Activated CD8-positive, alpha-beta memory T cell treated with anti-CD3 and anti-CD28 coated beads for 4 hours (primary cell): ENCODE measurements around the gene GPRC5B.
A peak's percentile ranks its signal among the peaks of the same experiment; 100 is the strongest.

Source experiments
- DNase-seq, 2 donors: peaks; one replicate each; pipeline ENCODE4 v3.0.0-alpha.2; 2020; ENCODE audit warnings: low read depth in 2 of 2

GPRC5B gene, protein sequence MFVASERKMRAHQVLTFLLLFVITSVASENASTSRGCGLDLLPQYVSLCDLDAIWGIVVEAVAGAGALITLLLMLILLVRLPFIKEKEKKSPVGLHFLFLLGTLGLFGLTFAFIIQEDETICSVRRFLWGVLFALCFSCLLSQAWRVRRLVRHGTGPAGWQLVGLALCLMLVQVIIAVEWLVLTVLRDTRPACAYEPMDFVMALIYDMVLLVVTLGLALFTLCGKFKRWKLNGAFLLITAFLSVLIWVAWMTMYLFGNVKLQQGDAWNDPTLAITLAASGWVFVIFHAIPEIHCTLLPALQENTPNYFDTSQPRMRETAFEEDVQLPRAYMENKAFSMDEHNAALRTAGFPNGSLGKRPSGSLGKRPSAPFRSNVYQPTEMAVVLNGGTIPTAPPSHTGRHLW

DNA sequence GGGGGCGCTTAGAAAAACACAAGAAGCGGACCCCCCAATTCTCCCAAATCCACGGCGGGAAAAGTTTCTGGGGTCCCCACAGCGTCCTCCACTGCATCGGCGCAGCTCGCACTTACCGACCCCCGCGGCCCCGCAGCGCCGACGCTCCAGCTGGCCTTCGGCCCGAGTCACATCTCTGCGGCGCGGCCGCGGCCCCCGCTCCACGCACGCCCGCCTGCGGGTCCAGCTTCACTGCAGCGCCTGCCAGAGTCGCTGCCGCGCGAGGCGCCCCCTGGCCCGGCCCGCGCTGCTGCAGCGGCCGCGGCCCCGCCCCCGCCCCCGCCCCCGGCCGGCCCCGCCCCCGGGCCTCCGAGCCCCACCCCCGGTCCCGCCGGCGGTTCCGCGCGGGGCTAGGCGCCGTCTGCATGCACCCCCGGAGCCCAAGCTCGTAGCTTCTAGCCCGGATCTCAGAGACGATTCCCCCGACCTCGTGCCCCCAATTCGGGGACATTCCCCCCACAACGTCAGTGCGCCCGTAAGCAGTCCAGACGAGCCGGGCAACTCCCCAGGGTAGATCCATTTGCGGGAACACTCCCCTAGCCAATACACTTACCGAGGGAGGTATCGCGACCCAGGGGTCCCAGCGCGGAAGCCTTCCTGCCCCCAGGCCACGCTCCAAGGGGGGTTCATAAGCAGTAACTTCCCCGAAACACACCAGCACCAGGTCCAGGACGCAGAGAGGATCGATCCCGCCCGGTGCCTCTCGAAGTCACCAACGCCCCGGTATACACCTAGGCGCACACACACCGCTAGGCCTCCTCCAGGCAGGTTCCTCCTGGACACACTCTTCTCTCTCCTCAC is at the start of gene GPRC5B:
GPRC5B (minus strand) TSS at position 238 of the 840 bp plus-strand sequence. CDS start 12,003 bp downstream, outside the sequence.
- DNase-seq, result no peak

DNA sequence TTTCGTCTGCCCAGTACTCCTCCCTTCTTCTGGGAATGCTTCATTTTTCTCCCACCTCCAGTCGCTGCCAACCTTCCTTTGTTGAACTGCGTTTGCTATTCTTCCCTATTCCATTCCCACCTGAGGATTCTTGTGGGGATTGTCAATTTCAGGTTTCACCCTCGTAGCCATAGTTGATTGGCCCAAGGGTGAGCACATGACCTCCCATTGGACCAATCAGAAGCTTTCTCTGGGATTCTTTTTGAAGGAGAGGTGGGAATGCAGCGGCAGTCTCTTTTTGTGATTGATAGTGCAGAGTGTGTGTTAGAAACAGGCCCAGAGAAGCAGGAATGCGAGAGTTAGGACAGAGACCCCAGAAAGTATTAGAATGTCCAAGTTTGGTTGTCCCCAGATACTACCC is 49.1 kb upstream of the GPRC5B start:
- DNase-seq, result no peak

DNA sequence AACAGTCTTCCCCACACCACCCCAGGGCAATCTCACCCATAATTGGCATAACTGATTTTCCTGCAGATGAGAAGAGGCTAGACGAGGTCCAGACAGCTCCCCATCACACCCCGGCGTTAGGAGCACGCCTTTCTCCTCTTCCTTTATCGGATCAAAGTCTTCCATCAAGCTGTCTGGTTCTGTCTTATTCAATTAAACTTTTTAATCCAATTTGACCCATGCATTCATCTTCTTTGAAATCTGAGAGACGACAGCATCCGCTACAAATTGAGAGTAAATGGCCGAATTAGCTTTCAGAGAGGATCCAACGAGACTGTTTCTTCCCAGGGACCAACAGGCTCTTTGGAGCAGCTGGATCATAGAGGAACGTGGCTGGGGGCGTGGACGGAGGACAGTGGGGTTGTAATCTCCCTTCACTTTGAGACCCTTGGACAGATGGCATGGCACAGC is 44.4 kb upstream of the GPRC5B start:
- no peak for DNase-seq

DNA sequence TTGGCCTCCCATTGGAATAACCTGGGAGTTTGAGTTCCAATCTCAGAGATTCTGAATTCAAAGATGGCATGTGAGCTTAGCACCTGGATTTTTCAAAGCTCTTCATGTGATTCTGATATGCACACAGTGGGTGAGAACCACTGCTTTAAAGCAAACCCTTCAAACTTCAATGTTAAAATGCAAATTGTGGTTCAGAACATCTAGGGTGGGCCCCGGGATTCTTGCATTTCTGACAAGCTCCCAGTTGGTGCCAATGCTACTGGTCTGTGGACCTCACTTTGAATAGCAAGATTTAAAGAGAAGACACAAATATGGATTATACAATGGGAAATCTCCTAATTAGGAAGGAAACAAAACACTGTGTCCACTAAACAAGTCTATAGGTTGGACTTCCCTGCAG is 43.8 kb upstream of the GPRC5B start:
- DNase-seq, result no peak

DNA sequence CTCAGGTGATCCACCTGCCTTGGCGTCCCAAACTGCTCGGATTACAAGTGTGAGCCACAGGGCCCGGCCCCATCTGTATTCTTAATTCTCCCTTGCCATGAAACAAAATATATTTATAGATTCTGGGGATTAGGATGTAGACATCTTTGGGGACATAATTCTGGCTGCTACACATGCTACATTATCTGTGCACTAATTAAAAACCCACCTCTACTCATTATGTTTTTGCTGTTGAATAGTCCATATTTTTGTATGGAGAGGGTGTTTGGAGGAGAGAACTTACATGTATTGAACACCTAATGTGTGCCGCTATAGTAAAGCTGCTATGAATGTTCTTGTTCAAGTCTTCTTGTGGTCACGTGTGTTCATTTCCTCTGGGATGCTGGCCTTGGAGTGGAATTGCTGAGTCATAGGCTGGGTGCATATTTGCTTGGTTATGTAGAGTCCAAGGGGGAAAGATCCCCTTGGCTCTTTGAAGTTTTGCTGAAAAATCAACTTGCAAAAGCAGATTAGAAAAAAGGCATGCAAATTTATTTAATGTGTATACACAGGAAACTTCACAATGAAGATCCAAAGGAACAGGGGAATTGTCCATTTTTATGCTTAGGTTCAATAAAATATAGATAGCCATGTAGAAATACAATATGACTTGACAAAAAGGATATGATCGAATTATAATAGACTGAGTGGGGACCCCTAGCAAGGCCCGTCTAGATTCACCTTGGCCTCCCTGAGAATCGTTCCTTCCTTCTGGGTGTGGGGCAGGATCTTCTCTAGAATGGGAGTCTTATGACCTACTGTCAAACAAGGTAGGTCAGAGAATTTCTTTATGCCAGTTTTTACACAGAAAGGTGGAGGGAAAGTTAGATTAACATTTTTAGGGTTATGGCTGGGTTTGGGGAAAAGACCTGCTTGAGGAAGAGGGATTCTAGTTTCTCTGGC is 42.1 kb upstream of the GPRC5B start:
- no peak for DNase-seq

DNA sequence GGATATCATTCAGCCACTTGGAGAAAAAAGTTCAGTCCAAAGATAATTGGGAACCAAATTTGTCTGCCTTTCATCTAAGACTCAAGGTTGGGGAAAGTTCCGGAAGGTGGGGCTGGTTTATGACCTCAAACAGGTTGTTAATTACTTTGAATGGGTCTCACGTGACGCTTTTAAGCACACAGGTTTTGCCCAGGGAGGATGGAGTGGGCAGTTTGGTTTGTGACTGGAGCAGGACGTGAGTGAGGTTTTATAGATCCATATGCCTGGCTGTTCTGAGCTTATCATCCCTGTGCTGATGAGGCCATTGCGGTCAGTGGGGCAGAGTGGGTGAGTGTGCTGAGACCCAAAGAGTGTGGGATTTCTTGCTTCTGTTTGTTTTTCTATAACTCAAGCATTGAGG is 38.7 kb upstream of the GPRC5B start:
- no peak for DNase-seq

DNA sequence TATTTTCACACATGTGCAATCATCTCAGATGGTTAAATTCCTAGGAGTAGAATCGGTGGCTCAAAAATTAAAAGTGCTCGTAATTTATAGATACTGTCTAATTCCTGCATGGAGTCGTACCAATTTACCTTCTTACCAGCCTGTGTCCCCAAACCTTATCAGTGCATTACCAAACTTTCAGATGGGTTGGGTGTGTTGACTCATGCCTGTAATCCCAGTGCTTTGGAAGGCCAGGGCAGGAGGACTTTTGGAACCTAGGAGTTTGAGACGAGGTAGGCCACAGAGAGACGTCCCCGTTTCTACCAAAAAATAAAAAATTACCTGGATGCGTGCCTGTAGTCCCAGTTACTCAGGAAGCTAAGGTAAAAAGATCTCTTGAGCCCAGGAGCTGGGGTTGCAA is 34.5 kb upstream of the GPRC5B start:
- DNase-seq, result no peak

DNA sequence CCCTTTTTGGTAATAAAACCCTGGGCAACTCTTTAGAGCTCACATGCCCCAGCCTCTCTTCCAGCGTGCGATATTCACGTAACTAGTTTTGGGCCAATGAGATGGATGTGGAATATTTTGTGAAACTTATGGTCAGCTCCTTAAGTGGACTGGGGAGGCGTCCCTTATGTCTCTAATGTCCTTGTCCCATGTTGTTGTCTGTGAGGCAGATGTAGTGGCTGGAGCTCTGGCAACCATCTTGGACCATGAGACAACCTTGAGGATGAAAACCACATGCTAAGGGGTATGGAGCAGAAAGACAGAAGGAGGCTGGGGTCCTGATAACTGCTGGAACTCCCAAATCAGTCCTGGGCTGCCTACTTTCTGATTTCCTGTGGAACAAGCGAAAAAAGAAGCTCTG is 31.4 kb upstream of the GPRC5B start:
- DNase-seq, result no peak

DNA sequence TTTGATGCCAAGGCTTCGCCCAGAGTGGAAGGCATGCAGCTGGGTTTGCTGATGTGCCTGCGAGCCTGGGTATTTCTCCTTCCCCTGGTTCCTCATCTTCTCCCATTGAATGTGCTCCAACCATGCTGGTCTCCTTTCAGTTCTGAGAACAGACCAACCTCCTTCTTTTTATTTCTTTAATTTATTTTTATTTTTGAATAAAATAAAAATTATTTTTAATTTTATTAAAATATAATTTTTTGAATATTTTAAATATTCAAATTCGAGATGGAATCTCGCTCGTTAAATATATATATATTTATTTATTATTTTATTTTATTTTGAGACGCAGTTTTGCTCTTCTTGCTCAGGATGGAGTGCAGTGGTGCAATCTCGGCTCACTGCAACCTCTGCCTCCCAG is 30.2 kb upstream of the GPRC5B start:
- no peak for DNase-seq

DNA sequence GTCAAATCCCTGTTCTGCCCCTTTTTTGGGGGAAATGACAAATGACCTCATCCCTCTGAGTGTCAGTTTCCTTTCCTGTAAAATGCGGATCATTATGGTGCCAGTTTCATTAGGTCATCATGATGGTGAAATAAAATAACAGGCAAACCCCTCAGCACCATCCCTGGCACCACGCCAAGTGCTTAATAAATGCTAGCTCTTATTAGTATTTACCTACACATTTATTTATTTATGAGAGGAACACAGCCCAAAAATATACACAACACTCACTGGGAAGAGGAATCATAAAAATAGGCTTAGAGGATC is 28.6 kb upstream of the GPRC5B start:
- no peak for DNase-seq

DNA sequence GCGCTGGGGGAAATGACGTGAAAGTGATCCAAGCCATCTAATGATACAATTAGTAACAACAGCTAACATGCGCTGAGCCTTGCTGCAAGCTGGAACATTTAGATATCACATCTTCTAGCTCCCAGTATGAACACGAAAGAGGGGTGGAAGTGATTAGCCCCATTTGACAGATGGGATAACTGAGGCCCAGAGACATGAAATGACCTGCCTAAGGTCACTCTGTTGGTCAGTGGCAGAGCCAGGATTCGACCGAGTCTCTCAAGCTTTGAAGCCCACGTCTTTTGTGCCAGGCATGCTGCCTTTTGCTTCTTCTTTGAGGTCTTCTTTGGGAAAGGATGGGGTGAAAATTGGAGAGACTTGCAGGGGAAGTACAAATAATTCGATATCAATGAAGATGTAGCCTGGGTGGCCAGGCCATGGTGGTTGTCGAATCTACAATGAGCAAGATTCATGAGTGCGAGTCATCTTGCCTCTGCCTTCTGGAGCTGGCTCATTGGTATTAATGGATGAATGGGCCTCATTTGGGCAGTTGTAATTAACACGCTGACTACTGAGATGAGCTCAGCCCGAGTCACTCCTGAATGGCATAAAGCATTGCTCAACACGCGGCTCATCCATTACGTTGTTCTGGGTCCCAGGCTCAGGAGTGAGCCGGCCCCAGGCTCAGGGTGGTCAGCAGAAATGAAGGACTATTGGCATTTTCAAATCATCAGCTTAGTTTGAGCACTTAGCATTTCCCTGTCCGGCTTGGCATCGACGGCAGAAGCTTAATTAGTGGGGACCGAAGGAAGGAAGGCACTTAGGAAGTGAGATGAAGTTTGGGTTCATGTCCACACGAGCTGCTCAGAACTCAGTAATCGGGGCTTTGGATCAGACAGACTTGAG is 28.0 kb upstream of the GPRC5B start:
- no peak for DNase-seq

DNA sequence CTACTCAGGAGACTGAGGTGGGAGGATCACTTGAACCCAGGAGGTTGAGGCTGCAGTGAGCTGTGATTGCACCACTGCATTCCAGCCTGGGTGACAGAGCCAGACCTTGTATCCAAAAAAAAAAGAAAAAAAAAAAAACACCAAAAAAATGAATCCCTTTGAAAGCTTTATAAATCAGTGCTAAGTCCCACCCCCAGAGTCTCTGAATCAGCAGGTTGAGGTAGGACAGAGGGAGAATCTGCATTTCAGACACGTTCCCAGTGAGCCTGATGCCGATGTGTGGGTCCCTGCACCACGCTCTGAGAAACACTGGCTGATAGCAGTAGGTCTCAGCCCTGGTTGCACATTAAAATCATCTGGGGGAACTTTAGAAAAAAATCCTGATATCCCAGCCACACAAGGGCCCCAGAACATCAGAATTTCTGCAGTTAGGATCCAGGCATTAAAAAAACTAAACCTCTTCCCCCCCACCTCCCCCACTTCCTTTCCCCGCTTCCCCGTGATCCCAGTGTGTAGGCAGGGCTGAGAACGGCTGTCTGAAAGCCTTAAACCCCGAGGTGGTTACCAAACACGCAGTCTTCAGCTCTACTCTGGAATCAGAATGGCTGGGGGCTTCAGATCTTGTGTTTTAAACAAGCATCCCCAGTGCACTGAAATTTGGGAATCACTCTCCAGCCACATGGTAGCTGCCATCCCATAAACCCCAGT is 27.3 kb upstream of the GPRC5B start:
- DNase-seq, result no peak

DNA sequence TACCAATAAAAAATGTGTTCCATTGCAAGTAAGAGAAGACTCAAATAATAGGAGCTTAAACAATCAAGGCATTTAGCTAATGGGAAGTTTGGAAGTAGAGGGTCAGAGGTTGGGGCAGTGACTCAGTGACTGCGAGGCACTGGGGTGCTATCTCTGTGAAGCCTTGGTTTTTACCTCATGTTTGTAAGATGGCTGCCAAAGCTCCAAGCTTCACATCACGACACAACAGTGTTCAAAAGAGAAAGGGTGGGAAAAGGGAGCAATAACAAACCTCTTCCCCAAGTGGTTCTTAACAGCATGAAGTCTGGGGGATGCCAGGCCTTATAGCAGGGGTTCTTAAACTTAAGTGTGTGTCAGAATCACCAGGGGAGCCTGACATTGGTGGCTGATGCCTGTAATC is 26.6 kb upstream of the GPRC5B start:
- no peak for DNase-seq

DNA sequence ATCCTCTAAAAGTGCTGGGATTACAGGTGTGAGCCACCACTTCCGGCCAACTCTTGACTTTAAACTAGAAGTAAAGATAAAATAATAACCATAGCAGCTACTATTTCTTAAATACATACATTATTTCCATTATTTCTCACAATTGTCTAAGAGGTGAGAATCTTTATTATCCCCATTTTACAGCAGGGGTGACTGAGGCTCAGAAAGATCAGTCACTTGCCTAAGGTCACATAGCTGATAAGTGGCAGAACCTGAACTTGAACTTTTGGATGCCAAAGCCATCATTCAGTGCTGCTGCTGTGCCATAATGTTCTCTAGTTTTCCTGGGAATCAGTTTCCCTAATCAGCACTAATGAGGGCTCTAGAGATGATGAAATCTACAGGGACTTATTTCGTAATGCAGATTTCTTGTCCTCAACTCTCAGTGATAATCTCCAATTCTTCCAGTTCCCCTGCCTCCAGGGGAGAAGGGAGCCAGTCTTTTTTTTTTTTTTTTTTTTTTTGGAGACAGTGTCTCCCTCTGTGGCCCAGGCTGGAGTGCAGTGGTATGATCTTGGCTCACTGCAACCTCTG is 25.2 kb upstream of the GPRC5B start:
- no peak for DNase-seq

DNA sequence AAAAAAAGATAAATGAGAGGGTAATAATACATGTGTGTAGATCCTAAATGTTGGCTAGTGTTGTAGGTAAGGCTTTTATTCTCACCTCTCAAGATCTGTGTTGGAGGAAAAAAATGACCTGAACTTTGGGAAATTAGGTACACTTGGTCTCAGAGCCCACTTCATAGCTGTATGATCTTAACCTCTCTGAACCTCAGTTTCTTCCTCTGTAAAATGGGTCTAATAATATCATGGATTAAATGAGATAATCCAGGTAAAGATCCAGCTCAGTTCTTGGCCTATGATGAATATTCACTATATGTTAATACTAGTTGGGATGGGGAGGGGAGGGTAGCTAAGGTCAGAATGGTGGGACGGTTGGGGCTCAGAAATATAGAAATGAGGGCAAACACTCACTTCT is 24.3 kb upstream of the GPRC5B start:
- DNase-seq, result no peak

DNA sequence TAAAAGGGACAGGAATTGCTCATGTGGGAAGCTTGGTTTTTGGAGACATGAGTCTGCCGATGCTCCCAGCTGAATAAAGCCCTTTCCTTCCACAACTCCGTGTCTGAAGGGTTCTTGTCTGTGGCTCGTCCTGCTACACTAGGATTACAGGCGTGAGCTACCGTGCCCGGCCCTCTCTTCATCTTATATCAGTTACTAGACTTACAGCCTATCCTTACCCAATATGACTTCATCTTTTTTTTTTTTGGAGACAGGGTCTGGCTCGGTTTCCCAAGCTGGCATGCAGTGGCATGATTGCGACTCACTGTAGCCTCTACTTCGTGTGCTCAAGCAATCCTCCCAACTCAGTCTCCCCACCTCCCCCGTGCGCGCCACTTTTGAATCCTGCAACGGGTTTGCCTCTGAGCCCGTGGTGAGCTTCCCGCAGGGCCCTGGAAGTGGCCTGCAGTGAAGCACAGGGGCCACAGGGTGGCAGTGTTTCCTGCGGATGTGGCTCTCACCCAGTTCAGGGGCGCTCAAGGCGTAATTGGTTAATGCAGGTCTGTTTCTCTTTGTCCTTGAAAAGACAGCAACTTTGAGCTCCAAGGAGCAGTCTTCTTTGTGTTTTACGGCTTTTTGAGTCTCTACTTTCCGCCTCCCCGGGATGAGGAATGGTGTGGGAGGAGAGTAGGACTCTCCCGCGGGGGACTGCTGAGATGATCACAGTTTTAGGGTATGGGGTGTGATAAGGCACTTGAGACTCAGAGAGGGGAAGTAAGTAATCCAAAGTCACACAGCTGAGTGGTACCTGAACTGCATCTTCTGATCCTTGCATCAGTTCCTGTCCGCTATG is 22.7 kb upstream of the GPRC5B start:
- DNase-seq, result peak; percentile 13 to 24

DNA sequence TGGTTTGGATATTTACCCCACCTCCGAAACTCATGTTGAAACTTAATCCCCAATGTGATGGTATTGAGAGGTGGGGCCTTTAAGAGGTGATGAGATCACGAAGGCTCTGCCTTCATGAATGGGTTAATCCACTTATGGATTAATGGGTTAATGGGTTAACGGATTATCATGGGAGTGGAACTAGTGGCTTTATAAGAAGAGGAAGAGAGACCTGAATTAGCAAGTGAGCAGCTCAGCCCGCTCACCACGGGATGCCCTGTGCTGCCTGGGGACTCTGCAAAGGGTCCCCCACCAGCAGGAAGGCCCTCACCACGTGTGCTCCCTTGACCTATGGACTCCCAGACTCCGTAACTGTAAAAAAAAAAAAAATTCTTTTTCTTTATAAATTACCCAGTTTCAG is 16.5 kb upstream of the GPRC5B start:
- no peak for DNase-seq

DNA sequence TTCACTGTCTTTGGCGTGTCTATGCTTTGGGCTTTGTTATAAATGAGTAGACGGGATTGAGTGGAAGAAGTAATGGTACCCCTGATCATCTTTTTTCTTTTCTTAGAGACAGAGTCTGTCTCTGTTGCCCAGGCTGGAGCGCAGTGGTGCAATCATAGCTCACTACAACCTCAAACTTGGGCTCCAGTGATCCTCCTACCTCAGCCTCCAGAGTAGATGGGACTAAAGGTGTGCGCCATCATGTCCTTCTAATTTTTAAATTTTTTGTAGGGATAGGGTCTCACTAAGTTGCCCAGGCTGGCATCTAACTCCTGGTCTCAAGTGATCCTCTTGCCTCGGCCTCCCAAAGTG is 14.9 kb upstream of the GPRC5B start:
- no peak for DNase-seq

DNA sequence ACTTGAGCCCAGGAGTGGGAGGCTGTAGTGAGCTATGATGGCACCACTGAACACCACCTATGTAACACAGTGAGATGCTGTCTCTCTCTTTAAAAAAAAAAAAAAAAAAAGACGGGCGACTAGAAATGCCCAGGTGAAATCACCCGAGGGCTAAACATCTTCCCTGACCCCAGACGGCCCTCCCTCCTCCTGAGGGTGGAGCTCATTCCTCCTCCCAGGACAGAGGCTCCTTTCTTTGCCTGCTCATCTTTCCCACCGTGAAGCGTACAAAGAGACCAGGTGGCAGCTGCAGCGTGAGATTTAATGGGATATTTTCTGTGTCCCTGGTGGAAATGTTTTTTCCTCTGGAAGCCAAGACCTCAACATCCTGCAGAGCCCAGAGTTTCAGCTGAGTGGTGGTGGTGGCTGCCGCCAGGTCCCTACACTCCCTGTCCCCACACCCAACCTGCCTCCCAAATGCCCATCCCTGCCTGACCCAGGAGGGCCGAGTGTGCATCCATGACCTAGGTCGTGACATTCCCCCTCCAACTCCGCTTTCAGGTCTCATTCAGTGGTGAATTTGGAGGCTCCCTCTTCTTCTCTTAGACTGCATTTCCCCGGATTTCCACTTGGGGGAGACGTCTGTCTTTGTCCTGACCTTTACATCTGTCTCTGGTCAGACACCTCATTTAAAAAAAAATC is 14.4 kb upstream of the GPRC5B start:
- peak in 1 of 2 donors; percentile 5 for DNase-seq
